GM10248 (cell line): ENCODE measurements around the gene RMI1.

Experiments used
- CTCF ChIA-PET: fragments of 300-600 bp; sonication (Branson Sonifier 250); formaldehyde crosslinking; extraction: SDS; loops from one replicate; lab custom pipeline; 2021; ENCODE audit warnings: antibody characterized with exemption; lab: Yijun Ruan, JAX
- POLR2A ChIA-PET: fragments of 350-650 bp; sonication (Branson Sonifier 250); formaldehyde crosslinking; extraction: SDS; loops from one replicate; lab custom pipeline; 2020; ENCODE audit warnings: antibody characterized with exemption; lab: Yijun Ruan, JAX
- DNase-seq: peaks from one replicate; pipeline ENCODE4 v3.0.0; 2012; ENCODE audit errors: extremely low spot score
- CTCF ChIP-seq: IDR thresholded peaks from 2 replicates; pipeline ENCODE4 v1.5.1; 2012; ENCODE audit warnings: mild to moderate bottlenecking, low read depth; ENCODE audit errors: extremely low read depth, missing control alignments, control extremely low read depth

The RMI1 gene

GRCh38 chr9:83992407-83992806 is 11.8 kb downstream of the RMI1 start:
- no peak for DNase-seq
- ChIA-PET POLR2A (no interaction called here), CTCF (interaction anchor here (1.4 kb wide), 1 partner anchor 11 kb away, joined by 3 read pairs; no protein-coding TSS in a partner anchor)
- TF ChIP-seq CTCF: no peak

- POLR2A ChIA-PET: no interaction called here
- no peak for TF ChIP-seq CTCF
Observed at GRCh38 chr9:83992901-83993300, 12.3 kb downstream of the RMI1 start.

DNA sequence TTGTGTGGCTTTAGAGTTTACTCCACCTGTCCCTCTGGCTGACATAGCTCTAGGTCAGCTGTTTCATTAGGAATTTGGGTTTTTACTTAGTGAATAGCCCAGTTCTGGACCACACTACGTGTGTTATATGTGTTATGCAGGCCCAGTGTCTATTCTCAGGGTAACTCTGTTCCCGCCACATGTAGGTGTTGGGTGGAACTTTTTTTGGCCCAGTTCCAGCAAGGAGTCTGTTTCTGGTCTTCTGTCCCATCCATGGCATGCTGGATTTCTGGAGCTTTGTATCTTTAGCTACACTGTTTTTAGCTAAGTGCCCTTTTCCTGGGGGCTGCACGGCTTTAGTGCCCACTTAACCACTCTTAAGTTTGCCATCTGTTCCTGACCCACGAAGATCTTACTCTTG is 15.5 kb downstream of the RMI1 start:
- no peak for TF ChIP-seq CTCF
- DNase-seq: no peak
- CTCF ChIA-PET: interaction anchor here (1.4 kb wide), 1 partner anchor 13 kb away, joined by 3 read pairs; no protein-coding TSS in a partner anchor
- POLR2A ChIA-PET: no interaction called here

More at GRCh38 chr9:83992901-83993300, 12.3 kb downstream of the RMI1 start:
- CTCF ChIA-PET: interaction anchor here (1.4 kb wide), 1 partner anchor 11 kb away, joined by 3 read pairs; no protein-coding TSS in a partner anchor
- no peak for DNase-seq

DNA sequence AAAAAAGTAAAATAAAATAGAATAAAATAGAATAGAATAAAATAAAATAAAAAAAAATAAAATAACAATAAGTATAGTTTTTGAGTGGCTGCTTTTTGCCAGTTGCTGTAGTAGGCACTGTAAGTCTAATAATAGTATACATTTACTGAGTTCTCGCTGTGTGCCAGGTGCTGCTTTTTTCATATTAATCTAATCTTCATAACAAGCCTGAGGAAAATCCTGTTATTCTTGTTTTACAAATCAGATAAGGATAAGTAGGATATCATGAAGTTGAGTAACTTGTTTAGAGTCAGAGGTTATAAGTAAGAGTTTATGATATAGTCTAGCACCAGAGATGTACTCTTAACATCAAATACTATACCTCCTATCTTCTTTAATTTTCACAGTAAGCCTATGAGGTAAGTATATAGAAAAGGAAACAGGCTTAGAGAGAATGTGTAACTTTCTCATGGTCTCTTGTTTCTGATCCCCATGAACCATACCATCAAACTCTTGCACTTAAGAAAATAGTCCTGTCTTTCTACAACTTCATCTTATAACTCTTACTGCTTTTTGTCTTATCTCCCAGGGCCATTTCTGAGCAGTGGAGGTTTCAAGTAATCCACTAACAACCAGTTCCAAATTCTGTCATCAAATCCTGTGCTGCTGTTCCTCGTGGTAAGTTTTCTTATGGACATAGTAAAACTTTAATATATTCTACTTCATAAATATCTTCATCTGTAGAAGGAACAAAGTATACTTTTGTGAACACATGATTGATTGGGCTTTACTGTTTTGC is 18.7 kb downstream of the RMI1 start:
- DNase-seq: no peak
- ChIA-PET POLR2A (no interaction called here), CTCF (no interaction called here)
- no peak for TF ChIP-seq CTCF

GRCh38 chr9:84000186-84000585 is 19.6 kb downstream of the RMI1 start:
- no peak for DNase-seq
- ChIA-PET CTCF (interaction anchor here (0.9 kb wide), 1 partner anchor 11 kb away, joined by 3 read pairs; no protein-coding TSS in a partner anchor), POLR2A (no interaction called here)
- no peak for TF ChIP-seq CTCF

DNA sequence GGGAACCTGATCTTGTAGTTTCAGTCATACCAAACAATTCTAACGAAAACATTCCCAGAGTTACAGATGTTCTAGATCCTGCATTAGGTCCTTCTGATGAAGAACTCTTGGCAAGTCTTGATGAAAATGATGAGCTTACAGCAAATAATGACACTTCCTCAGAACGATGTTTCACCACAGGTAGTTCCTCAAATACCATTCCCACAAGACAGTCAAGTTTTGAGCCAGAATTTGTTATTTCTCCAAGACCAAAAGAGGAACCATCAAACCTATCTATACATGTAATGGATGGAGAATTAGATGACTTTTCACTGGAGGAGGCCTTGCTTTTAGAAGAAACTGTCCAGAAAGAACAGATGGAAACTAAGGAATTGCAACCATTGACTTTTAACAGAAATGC is 21.0 kb downstream of the RMI1 start:
- ChIA-PET POLR2A (no interaction called here), CTCF (interaction anchor here (0.7 to 1.2 kb wide), 2 partner anchors 18 to 260 kb away, joined by 3 read pairs; no protein-coding TSS in a partner anchor)
- no peak for DNase-seq
- TF ChIP-seq CTCF: no peak
